Esophagus muscularis mucosa (tissue), 3 donors: ENCODE results near the gene NPC1L1.

Source experiments
- EP300 ChIP-seq: sonication (generic); formaldehyde crosslinking; IDR thresholded peaks from one replicate; pipeline ENCODE4 v1.6.1; 2017; ENCODE audit warnings: antibody characterized with exemption
- TF ChIP-seq, protein P1 (sequence below), 3 experiments: fragments of 200-600 bp in 2 of 3; fragments of 450-650 bp in 1 of 3; sonication (generic) in 2 of 3; IDR thresholded peaks; one replicate each; pipeline ENCODE4 v1.5.1; 2017 to 2019; ENCODE audit warnings: antibody characterized with exemption in 3 of 3, mild to moderate bottlenecking in 2 of 3, moderate library complexity in 1 of 3

DNA sequence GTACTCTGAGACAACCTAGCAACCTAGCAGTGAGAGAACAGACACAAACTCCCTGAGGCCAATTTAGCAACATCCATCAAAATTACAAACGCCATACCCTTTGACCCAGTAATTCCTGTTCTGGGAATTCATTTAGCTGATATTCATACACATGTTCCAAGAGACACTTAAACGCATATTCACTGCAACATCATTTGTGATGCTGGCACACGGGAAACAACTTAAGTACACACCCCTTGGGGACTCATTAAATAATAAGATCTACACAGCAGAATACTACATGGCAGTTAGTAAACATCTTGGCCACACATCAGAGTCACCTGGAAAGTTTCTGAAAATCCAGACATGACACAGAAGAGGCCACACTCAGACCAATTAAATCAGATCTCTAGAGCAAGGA is 68.3 kb downstream of the NPC1L1 start:
- TF ChIP-seq EP300, result no peak
- TF ChIP-seq, protein P1, sequence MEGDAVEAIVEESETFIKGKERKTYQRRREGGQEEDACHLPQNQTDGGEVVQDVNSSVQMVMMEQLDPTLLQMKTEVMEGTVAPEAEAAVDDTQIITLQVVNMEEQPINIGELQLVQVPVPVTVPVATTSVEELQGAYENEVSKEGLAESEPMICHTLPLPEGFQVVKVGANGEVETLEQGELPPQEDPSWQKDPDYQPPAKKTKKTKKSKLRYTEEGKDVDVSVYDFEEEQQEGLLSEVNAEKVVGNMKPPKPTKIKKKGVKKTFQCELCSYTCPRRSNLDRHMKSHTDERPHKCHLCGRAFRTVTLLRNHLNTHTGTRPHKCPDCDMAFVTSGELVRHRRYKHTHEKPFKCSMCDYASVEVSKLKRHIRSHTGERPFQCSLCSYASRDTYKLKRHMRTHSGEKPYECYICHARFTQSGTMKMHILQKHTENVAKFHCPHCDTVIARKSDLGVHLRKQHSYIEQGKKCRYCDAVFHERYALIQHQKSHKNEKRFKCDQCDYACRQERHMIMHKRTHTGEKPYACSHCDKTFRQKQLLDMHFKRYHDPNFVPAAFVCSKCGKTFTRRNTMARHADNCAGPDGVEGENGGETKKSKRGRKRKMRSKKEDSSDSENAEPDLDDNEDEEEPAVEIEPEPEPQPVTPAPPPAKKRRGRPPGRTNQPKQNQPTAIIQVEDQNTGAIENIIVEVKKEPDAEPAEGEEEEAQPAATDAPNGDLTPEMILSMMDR (IDR thresholded peaks at IDR 0.05), result no peak
